ENCODE results near the gene PACRG. TPM values are rescaled to one million over a fixed set of nuclear protein-coding genes. Genes with fewer than 3 reads are reported as not detected.

Gene PACRG
- total and polyA plus RNA-seq, 2 of the 4 experiments (the other 2 are of a cell fraction): not detected

- Histone ChIP-seq H3K14ac (replicated peaks; ENCODE audit: low read depth, low read length) (no peak overlapping the region), H2AK9ac (replicated peaks; ENCODE audit: low read depth, low read length, poor library complexity) (no peak overlapping the region)
- dilution Hi-C loops (cut with HindIII; ENCODE audit: low sequenced_read_pairs, unreplicated experiment): no loop called here
Measured at GRCh38 chr6:163323274-163323673, 595.5 kb downstream of the PACRG start.

More at GRCh38 chr6:163323274-163323673, 595.5 kb downstream of the PACRG start:
- Histone ChIP-seq H3K79me1 (ENCODE audit: low read depth in 1 of 2, low read length in 2 of 2) (no peaks in the 10 kb centered on the region), H4K8ac (ENCODE audit: low read depth in 2 of 2, low read length in 2 of 2) (no peak overlapping the region), H2BK15ac (ENCODE audit: low read depth, low read length) (no peak overlapping the region), H3K56ac (ENCODE audit: extremely low read depth, insufficient read depth, low read length) (no peak overlapping the region), H3K4me1 (ENCODE audit: control insufficient read depth, insufficient read depth, low read length) (no peaks in the 10 kb centered on the region), H3K4me3 (ENCODE audit: insufficient read depth, low read depth, low read length) (no peak overlapping the region), H3K18ac (ENCODE audit: low read depth, low read length) (no peak overlapping the region), H4K20me1 (ENCODE audit: insufficient read depth, low read length) (no peaks in the 10 kb centered on the region), H4K91ac (ENCODE audit: insufficient read depth, low read depth, low read length) (no peak overlapping the region), H2BK20ac (ENCODE audit: low read depth, low read length) (no peak overlapping the region), H3K27ac (ENCODE audit: insufficient read depth, low read length) (no peak overlapping the region), H3K23ac (ENCODE audit: low read depth, low read length) (no peak overlapping the region), H3K36me3 (ENCODE audit: control insufficient read depth, insufficient read depth, low read length) (no peaks in the 10 kb centered on the region), H3K4ac (ENCODE audit: low read depth, low read length) (no peak overlapping the region), H3K9ac (ENCODE audit: low read depth, low read length) (no peak overlapping the region), H4K5ac (ENCODE audit: low read depth, low read length) (no peak overlapping the region), H3K9me3 (ENCODE audit: control insufficient read depth, insufficient read depth, low read length) (peaks cover 6% of the 10 kb centered on the region; the same call in 1 of the 2 replicates), H2BK5ac (ENCODE audit: low read depth, low read length, poor library complexity, severe bottlenecking) (no peak overlapping the region), H2BK120ac (ENCODE audit: low read depth, low read length) (no peak overlapping the region), H3K27me3 (ENCODE audit: control insufficient read depth, insufficient read depth, low read length) (no peaks in the 10 kb centered on the region), H2AK5ac (ENCODE audit: low read depth, low read length) (no peak overlapping the region), H3K9me1 (ENCODE audit: insufficient read depth, low read length) (no peaks in the 10 kb centered on the region), H3K4me2 (ENCODE audit: low read depth, low read length) (no peak overlapping the region), H2AFZ (replicated peaks; ENCODE audit: low read length, poor library complexity) (no peak overlapping the region)
- no peak for TF ChIP-seq BHLHE40 (IDR thresholded peaks at IDR 0.05; ENCODE audit: low read depth, low read length)
- no peak for TF ChIP-seq RCOR1 (IDR thresholded peaks at IDR 0.05; ENCODE audit: insufficient replicate concordance, low read length)
- no peak for TF ChIP-seq NFE2L2 (IDR thresholded peaks at IDR 0.05; ENCODE audit: low read depth, low read length)
- no peak for TF ChIP-seq ELK1 (IDR thresholded peaks at IDR 0.05; ENCODE audit: borderline replicate concordance, low read depth, low read length)
- no peak for TF ChIP-seq CEBPB (IDR thresholded peaks at IDR 0.05; ENCODE audit: low read depth, low read length)
- TF ChIP-seq FOS (IDR thresholded peaks at IDR 0.05; ENCODE audit: low read depth, low read length): no peak
- no peak for TF ChIP-seq USF2 (IDR thresholded peaks at IDR 0.05; ENCODE audit: low read depth, low read length)
- TF ChIP-seq RAD21 (IDR thresholded peaks at IDR 0.05; ENCODE audit: low read length): no peak
- TF ChIP-seq POLR2A (IDR thresholded peaks at IDR 0.05; ENCODE audit: low read depth, low read length): no peak
- ATAC-seq (ENCODE audit: low read depth) (no peak), DNase-seq (no peak)
- ChIA-PET POLR2A (ENCODE audit: unreplicated experiment) (no interaction called here), CTCF (no interaction called here)
- no TSS peak for BruUV-seq (replicated peaks)
- 89% methylated on average over 11 of the region's 13 CpGs; no CpG with 5 or more reads in 1 of the 2 experiments for WGBS, 2 experiments (ENCODE audit: extremely low coverage in 2 of 2, insufficient read length in 1 of 2)
- in situ Hi-C loops (cut with MboI; ENCODE audit: low sequenced_read_pairs) (no loop called here), intact Hi-C loops (cut with micrococcal nuclease) (no loop called here)
